Skeletal muscle tissue (tissue), 4 donors: ENCODE measurements around the gene ATP6V0E2. TPM values are rescaled to one million over a fixed set of nuclear protein-coding genes. Genes with fewer than 3 reads are reported as not detected.

ENCODE experiments used
- H3K27ac ChIP-seq: one replicate; pipeline ENCODE4 v1.7.0; 2013; ENCODE audit warnings: mild to moderate bottlenecking, low read depth, low read length, inconsistent platforms
- H3K27me3 ChIP-seq, 3 donors: one replicate each; pipeline ENCODE4 v1.7.0; 2013; ENCODE audit warnings: low read length in 3 of 3; ENCODE audit not compliant: control insufficient read depth in 3 of 3, insufficient read depth in 3 of 3
- H3K36me3 ChIP-seq, 3 donors: one replicate each; pipeline ENCODE4 v1.7.0; 2013; ENCODE audit warnings: low read length in 3 of 3; ENCODE audit not compliant: control insufficient read depth in 3 of 3, insufficient read depth in 3 of 3
- H3K4me1 ChIP-seq, 3 donors: one replicate each; pipeline ENCODE4 v1.7.0; 2013; ENCODE audit warnings: low read length in 3 of 3, mild to moderate bottlenecking in 3 of 3; ENCODE audit not compliant: control insufficient read depth in 3 of 3, insufficient read depth in 3 of 3
- H3K4me3 ChIP-seq, 3 donors: one replicate each; pipeline ENCODE4 v1.7.0; 2013; ENCODE audit warnings: low read length in 3 of 3
- H3K9ac ChIP-seq, 3 donors: one replicate each; pipeline ENCODE4 v1.7.0; 2013; ENCODE audit warnings: low read length in 3 of 3, mild to moderate bottlenecking in 3 of 3, moderate library complexity in 2 of 3, low read depth in 1 of 3
- H3K9me3 ChIP-seq, 3 donors: one replicate each; pipeline ENCODE4 v1.7.0; 2013; ENCODE audit warnings: low read length in 3 of 3; ENCODE audit not compliant: control insufficient read depth in 3 of 3
- total RNA-seq: library from RNA; depleted of rRNA; stranded (reverse); fragments of >200 nt; gene quantifications from one replicate; pipeline ENCODE4 v1.2.3, GENCODE V29; 2014
- donor health status: Osteomylitis.

ATP6V0E2 gene
- total RNA-seq, 1 donor from 2014 or later = 5.2 TPM

- H3K4me3 ChIP-seq = peak overlapping the region; percentile 75 to 90 (median 87)
- H3K27me3 ChIP-seq = no peaks in the 10 kb centered on the region
- no peaks in the 10 kb centered on the region for H3K9me3 ChIP-seq
- no peaks in the 10 kb centered on the region for H3K36me3 ChIP-seq
- H3K9ac ChIP-seq = peak overlapping the region; percentile 80 to 88 (median 81)
- H3K27ac ChIP-seq = peak overlapping the region; percentile 63
- H3K4me1 ChIP-seq = peaks cover 10 to 19% (median 16%) of the 10 kb centered on the region in 3 donors
Measured at GRCh38 chr7:149838992-149839408, 34.8 kb upstream of the ATP6V0E2 start.

- no peak overlapping the region for H3K4me3 ChIP-seq
- peaks cover 0 to 4% (median 0%) of the 10 kb centered on the region in 3 donors for H3K36me3 ChIP-seq
- H3K9ac ChIP-seq = no peak overlapping the region
- H3K27me3 ChIP-seq = no peaks in the 10 kb centered on the region
- peaks cover 10 to 19% (median 16%) of the 10 kb centered on the region in 3 donors for H3K4me1 ChIP-seq
- no peak overlapping the region for H3K27ac ChIP-seq
- H3K9me3 ChIP-seq = no peaks in the 10 kb centered on the region
Measured at GRCh38 chr7:149839933-149840332, 33.8 kb upstream of the ATP6V0E2 start.

DNA sequence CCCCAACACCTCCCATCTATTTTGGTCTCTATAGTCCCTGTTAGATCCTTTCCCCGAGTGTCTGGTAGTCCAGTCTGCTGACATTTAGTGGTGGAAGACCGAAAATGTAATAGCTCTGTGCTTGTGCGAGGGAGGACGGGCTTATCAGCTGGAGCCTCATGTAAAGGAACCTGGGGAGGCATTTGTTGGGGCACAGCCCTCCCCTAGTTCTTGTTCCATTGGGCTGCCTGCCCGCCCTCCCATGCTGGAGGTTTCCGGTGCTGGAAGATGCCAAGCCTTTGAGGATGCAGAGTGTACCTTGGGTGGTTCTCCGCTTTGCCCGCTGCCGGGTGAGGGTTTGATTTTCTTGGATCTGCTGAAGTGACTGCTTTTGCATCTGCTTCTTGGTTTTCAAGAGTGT lies 30.2 kb upstream of the ATP6V0E2 start:
- Histone ChIP-seq H3K9me3 (no peaks in the 10 kb centered on the region), H3K9ac (no peak overlapping the region), H3K4me1 (peaks cover 5 to 16% (median 14%) of the 10 kb centered on the region in 3 donors), H3K4me3 (no peak overlapping the region), H3K27me3 (no peaks in the 10 kb centered on the region), H3K36me3 (peaks cover 9 to 16% (median 11%) of the 10 kb centered on the region in 3 donors), H3K27ac (no peak overlapping the region)

DNA sequence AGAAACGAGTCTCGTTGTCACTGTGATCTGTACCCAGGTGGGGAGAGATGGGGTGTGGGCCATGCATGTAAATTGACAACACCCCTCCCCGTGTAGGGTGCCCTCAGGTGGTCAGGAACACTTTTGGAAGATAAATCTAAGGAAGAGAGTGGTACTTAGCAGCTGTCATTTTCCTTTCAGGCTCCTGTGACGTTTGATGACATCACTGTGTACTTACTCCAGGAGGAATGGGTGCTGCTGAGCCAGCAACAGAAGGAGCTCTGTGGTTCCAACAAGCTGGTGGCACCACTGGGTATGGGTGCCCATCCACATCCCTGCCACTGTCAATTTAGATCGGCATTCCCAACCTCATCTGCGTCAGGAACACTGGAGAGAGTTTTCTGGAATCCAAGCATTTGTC lies 29.3 kb upstream of the ATP6V0E2 start:
- no peak overlapping the region for H3K9ac ChIP-seq
- H3K27ac ChIP-seq = no peak overlapping the region
- no peak overlapping the region for H3K4me3 ChIP-seq

DNA sequence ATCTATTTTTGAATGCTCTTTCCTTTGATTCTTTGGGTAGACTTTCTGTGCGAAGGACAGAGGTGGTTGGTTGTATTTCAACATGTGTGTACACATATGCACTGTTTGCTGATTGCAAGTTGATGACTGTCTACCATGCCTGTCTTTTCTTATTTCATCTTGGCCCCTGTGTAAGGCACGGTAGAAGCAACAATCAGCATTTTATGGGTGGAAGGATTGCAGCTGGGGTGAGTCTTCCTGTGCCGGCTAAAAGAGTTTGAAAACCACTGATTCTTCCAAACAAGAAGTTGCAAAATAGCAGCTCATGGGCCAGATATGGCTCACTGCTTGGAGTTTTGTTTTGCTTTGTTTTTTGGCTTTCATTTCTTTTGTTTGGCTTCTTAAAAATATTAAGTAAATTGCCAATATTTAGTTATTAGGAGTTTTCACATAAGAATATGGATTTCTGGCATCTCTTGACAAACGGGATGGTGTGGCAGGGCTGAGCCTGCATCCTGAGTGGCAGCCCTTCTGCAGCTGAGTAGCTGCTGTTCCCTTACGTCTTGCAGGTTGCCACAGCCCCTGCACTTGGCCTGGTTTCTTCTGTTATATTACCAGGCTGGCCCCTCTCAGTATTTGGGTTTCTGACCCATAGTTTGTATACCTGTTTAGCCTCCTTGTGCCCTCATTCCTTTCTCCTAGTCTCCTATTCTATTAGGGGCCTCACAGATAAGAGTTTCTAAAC lies 28.4 kb upstream of the ATP6V0E2 start:
- H3K27me3 ChIP-seq = no peaks in the 10 kb centered on the region
- H3K9me3 ChIP-seq = no peaks in the 10 kb centered on the region
- H3K4me3 ChIP-seq = no peak overlapping the region
- H3K36me3 ChIP-seq = peaks cover 14 to 29% (median 17%) of the 10 kb centered on the region in 3 donors
- H3K9ac ChIP-seq = no peak overlapping the region
- H3K4me1 ChIP-seq = peaks cover 0 to 8% (median 5%) of the 10 kb centered on the region in 3 donors
- no peak overlapping the region for H3K27ac ChIP-seq

More for the DNA sequence above, 29.3 kb upstream of the ATP6V0E2 start:
- no peaks in the 10 kb centered on the region for H3K9me3 ChIP-seq
- H3K4me1 ChIP-seq = peaks cover 0 to 8% (median 7%) of the 10 kb centered on the region in 3 donors
- no peaks in the 10 kb centered on the region for H3K27me3 ChIP-seq
- H3K36me3 ChIP-seq = peaks cover 10 to 25% (median 17%) of the 10 kb centered on the region in 3 donors

DNA sequence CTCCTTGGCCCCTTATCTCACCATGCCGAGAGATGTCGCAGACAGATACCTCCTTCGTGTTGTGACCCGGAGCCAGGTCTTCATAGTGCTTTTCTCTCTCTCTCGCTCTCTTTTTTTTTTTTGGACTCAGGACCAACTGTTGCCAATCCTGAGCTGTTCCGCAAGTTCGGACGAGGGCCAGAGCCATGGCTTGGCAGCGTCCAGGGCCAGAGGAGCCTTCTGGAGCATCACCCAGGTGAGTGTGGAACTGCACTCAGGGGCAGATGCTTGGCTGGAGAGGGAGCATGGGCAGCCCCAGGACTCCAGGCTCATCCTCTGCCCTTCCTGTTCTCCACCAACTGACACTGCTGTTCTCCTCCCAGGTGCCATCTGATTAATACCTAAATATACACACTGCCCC lies 27.7 kb upstream of the ATP6V0E2 start:
- peaks cover 14 to 29% (median 17%) of the 10 kb centered on the region in 3 donors for H3K36me3 ChIP-seq
- H3K27ac ChIP-seq = no peak overlapping the region
- no peaks in the 10 kb centered on the region for H3K27me3 ChIP-seq
- H3K9ac ChIP-seq = no peak overlapping the region
- H3K4me1 ChIP-seq = peaks cover 0 to 8% (median 5%) of the 10 kb centered on the region in 3 donors
- no peak overlapping the region for H3K4me3 ChIP-seq
- no peaks in the 10 kb centered on the region for H3K9me3 ChIP-seq

- peaks cover 14 to 29% (median 17%) of the 10 kb centered on the region in 3 donors for H3K36me3 ChIP-seq
- no peak overlapping the region for H3K9ac ChIP-seq
- no peak overlapping the region for H3K27ac ChIP-seq
- H3K9me3 ChIP-seq = no peaks in the 10 kb centered on the region
- peaks cover 0 to 8% (median 5%) of the 10 kb centered on the region in 3 donors for H3K4me1 ChIP-seq
- no peaks in the 10 kb centered on the region for H3K27me3 ChIP-seq
- H3K4me3 ChIP-seq = no peak overlapping the region
Measured at GRCh38 chr7:149846436-149847046, 27.2 kb upstream of the ATP6V0E2 start.

- no peaks in the 10 kb centered on the region for H3K4me1 ChIP-seq
- H3K9ac ChIP-seq = no peak overlapping the region
- H3K36me3 ChIP-seq = peaks cover 19 to 38% (median 26%) of the 10 kb centered on the region in 3 donors
- no peak overlapping the region for H3K4me3 ChIP-seq
- H3K9me3 ChIP-seq = no peaks in the 10 kb centered on the region
- H3K27ac ChIP-seq = no peak overlapping the region
- no peaks in the 10 kb centered on the region for H3K27me3 ChIP-seq
Measured at GRCh38 chr7:149849174-149849573, 24.6 kb upstream of the ATP6V0E2 start.

GRCh38 chr7:149850007-149850594 lies 23.7 kb upstream of the ATP6V0E2 start:
- Histone ChIP-seq H3K4me1 (peaks cover 0 to 7% (median 7%) of the 10 kb centered on the region in 3 donors), H3K27ac (no peak overlapping the region), H3K9ac (no peak overlapping the region), H3K27me3 (no peaks in the 10 kb centered on the region), H3K36me3 (peaks cover 19 to 34% (median 26%) of the 10 kb centered on the region in 3 donors), H3K9me3 (no peaks in the 10 kb centered on the region), H3K4me3 (no peak overlapping the region)

GRCh38 chr7:149850716-149851115 lies 23.1 kb upstream of the ATP6V0E2 start:
- Histone ChIP-seq H3K27me3 (no peaks in the 10 kb centered on the region), H3K27ac (no peak overlapping the region), H3K36me3 (peaks cover 19 to 35% (median 26%) of the 10 kb centered on the region in 3 donors), H3K9ac (no peak overlapping the region), H3K9me3 (no peaks in the 10 kb centered on the region), H3K4me1 (peaks cover 5 to 13% (median 13%) of the 10 kb centered on the region in 3 donors), H3K4me3 (no peak overlapping the region)
